Measurements from ENCODE around the gene BMP7.

Gene BMP7

DNA sequence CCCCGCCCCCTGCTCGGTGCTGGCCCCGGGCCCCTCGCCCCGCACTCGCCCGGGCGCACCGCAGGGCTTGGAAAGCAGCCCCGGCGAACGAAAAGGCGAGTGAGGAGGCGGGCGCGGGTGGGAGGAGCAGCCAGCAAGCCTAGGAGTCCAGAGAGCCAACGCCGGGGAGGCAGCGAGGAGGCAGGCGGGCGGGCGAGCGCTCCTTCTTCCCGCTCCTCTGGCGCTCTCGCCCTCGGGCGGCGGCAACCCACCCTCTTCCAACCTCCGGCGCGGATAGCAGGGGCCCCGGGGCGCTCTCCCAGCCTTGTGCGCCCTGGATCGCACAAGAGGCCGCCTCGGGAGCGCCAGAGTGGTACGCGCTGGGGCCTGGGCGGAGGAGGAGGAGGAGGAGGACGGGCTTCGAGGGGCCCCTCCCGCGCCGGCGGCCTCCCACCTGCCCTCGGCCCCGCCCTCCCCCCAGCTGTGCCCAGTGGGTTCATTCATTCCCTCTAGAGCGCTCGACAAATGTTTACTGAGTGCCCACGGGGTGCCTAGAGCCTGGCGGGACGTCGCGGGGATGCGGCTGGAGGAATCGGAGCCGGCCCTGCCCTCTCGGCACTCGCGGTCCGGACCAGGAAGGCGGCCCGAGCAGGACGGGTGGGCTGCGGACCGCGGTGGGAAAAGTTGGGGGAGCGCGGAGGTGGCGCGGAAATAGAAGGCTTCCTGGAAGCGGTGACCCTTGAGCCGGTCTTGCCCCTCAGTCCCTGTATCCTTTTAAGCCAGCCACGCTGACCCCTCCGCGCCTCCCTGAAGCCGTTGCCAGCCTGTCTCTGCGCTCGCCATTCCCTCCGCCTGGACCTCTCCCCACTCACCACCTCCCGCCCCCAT is at the start of gene BMP7:
Gene BMP7 (minus strand): TSS at position 351 of the 867 bp plus-strand sequence. CDS start 519 bp downstream, outside the sequence.
- Mint-ChIP-seq H3K27me3 (peaks cover 85% of the 10 kb centered on the region), H3K9me3 (no peaks in the 10 kb centered on the region)

DNA sequence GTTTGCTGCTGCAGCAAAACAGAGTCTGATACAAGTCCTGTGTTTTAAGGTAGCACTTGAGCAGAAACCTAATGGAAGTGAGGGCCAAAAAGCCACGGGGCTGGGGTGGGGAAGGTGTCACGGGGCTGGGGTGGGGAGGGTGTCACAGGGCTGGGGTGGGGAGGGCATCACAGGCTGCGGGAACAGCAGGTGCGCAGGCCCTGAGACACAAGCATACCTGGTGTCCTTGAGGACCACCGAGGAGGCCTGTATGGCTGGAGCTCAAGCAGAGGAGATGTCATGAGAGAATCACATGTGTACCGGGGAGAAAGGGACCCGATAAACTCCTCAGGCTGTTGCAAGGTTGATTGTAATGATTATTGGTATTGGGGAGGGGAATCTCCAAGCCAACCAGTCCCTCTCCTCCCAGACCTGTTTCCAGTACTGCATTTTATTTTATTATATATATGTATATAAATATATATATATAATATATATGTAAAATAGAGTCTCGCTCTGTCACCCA is 49.6 kb upstream of the BMP7 start:
- H3K36me3 Mint-ChIP-seq (ENCODE audit: insufficient read depth), result no peaks in the 10 kb centered on the region
- no peak for DNase-seq (ENCODE audit: low spot score in 2 of 2)
- H3K9me3 Mint-ChIP-seq, result no peaks in the 10 kb centered on the region
- no peak overlapping the region for H3K4me3 Mint-ChIP-seq
- H3K27ac Mint-ChIP-seq (ENCODE audit: low read depth), result no peak overlapping the region
- H3K27me3 Mint-ChIP-seq, result peaks cover 48% of the 10 kb centered on the region
- no peaks in the 10 kb centered on the region for H3K4me1 Mint-ChIP-seq
- no peak for ATAC-seq (replicated peaks; ENCODE audit: extremely low read depth, poor library complexity, severe bottlenecking)

More for the DNA sequence above, at the start of gene BMP7:
- H3K36me3 Mint-ChIP-seq (ENCODE audit: insufficient read depth), result no peaks in the 10 kb centered on the region
- H3K27ac Mint-ChIP-seq (ENCODE audit: low read depth), result no peak within 1 kb of the TSS
- H3K4me1 Mint-ChIP-seq, result peaks cover 8% of the 10 kb centered on the region
- DNase-seq (ENCODE audit: low spot score in 2 of 2) (no peak), ATAC-seq (replicated peaks; ENCODE audit: extremely low read depth, poor library complexity, severe bottlenecking) (no peak)
- no peak within 1 kb of the TSS for H3K4me3 Mint-ChIP-seq

DNA sequence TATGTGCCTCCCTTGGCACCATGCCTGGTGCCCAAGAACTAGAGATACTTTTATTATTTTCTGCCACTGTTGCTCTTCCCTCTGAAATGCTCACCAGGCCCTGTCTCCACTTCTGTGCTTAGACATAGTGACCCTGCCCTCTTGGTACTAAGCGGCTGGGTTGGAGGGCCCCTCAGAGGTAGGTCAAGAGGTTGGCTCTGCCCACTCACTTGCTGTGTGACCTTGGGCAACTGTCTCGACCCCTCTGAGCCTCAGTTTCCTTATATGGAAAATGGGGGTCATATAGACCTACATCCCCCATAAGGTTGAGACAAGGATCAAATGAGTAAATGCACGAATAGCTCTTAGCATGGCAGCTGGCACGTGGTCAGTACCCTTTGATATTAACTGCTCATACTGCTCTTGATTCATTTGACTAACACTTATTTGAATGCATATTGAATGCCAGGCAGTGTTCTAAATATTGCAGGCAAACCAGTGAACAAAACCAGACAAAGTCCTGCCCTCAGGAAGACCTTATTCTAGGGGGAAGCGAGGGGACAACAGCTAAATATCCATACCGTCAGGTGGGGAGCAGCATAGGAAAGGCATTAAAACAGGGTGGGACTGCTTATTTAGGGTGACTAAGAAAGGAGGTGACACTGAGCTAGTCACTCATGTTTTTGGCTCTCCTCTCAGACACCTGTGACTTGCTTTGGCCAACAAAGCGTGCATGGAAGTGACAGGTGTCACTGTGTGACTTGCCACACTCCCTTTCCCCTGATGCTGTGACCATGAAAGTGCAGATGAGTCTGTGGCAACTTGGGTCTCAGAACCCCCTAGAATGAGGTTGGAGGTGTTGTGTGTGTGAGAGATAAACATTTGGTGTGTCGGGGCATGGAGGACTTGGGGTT is 48.9 kb upstream of the BMP7 start:
- no peak overlapping the region for H3K27ac Mint-ChIP-seq (ENCODE audit: low read depth)
- H3K4me1 Mint-ChIP-seq, result no peaks in the 10 kb centered on the region
- H3K27me3 Mint-ChIP-seq, result peaks cover 42% of the 10 kb centered on the region
- H3K9me3 Mint-ChIP-seq, result no peaks in the 10 kb centered on the region
- H3K4me3 Mint-ChIP-seq, result no peak overlapping the region
- no peak for DNase-seq (ENCODE audit: low spot score in 2 of 2)
- H3K36me3 Mint-ChIP-seq (ENCODE audit: insufficient read depth), result no peaks in the 10 kb centered on the region
- ATAC-seq (replicated peaks; ENCODE audit: extremely low read depth, poor library complexity, severe bottlenecking), result no peak

DNA sequence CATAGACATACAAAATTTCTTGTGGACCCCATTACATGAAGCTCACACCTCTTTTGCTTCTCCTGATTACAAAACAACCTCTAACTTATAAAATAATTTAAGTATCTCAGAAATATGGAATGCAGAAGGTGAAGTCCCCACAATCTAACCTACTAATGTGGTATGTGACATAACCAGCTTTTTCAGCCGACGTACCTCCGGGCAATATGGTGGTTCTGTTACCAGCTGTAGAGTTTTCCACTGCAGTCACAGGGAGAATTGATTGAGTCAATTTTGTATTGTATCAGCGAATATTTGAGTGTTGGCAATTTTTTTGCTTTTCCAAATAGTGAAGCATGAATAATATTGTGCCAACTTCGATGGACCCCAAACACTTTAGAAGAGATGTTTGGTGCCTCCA is 47.5 kb upstream of the BMP7 start:
- Mint-ChIP-seq H3K27me3 (peaks cover 37% of the 10 kb centered on the region), H3K4me1 (no peaks in the 10 kb centered on the region), H3K9me3 (no peaks in the 10 kb centered on the region), H3K36me3 (ENCODE audit: insufficient read depth) (no peaks in the 10 kb centered on the region), H3K27ac (ENCODE audit: low read depth) (no peak overlapping the region), H3K4me3 (no peak overlapping the region)
- ATAC-seq (replicated peaks; ENCODE audit: extremely low read depth, poor library complexity, severe bottlenecking), result no peak
- no peak for DNase-seq (ENCODE audit: low spot score in 2 of 2)

DNA sequence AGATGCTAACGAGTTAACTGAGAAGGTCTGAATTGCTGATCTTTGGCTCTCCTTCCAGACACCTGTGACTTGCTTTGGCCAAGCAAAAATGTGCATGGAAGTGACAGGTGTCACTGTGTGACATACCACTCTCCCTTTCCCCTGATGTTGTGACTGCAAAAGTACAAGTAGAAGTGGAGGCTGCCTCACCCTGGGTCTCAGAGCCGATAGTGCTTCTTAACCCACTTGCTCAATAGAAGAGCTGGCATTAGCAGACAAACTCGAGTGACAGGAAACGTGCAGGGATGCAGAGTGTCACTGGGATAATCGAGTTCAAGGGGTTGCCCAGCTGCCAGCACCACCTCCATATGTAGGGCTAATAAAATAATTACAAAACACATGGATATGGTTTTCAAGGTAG is 46.8 kb upstream of the BMP7 start:
- no peak for ATAC-seq (replicated peaks; ENCODE audit: extremely low read depth, poor library complexity, severe bottlenecking)
- no peak for DNase-seq (ENCODE audit: low spot score in 2 of 2)
- Mint-ChIP-seq H3K9me3 (no peaks in the 10 kb centered on the region), H3K36me3 (ENCODE audit: insufficient read depth) (no peaks in the 10 kb centered on the region), H3K4me3 (no peak overlapping the region), H3K27ac (ENCODE audit: low read depth) (no peak overlapping the region), H3K27me3 (peaks cover 37% of the 10 kb centered on the region), H3K4me1 (no peaks in the 10 kb centered on the region)

DNA sequence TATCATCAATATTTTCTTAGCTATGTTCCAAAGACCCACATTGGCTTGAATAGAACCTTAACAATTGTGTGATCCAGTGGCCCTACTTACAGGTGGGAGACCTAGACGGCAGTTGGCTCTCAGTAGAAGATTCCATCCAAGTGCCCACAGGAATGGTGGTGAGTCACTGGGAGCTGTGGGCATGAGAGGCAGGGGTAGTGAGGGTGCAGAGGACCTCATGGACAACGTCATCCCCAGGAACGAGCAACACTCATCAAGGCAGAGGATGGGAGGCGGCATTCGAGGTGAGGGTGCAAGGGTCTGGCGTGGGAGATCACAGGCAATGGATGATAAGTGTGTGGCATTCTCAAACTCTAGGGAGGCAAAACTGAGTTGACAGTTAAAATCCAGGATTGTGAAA is 45.7 kb upstream of the BMP7 start:
- no peak for ATAC-seq (replicated peaks; ENCODE audit: extremely low read depth, poor library complexity, severe bottlenecking)
- Mint-ChIP-seq H3K4me1 (no peaks in the 10 kb centered on the region), H3K27me3 (peaks cover 46% of the 10 kb centered on the region)

DNA sequence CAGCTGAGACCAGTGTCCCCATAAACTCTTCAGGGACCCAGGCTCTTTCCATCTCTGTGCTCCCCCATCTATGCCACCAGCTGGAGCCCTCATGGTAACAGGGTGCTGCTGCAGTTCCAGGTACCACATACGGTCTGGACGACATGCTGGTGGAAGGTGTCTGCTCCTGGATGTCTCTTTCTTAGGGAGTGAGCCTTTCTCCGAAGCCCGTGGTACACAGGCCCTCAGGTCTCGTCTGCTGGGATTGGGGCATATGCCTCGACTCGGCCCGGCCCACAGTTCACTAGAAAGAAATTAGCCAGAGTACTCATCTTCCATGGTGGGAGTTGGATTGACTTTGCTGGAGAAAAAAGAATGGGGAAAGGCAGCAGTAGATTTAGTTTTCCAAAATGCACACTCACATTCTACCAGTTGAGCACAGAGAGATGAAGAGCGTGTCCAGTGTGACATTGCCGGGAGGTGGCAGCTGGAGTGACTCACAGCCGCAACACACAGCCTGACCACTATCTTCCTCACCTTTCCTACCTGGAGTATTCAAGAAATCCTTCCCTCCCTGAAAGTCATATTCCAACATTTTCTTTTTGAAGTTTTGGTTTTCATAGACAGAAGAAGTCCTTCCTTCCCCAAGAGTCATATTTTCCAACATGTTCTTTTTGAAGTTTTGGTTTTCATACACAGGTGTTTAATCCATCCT is 44.5 kb upstream of the BMP7 start:
- no peak overlapping the region for H3K27ac Mint-ChIP-seq (ENCODE audit: low read depth)
- ATAC-seq (replicated peaks; ENCODE audit: extremely low read depth, poor library complexity, severe bottlenecking) (no peak), DNase-seq (ENCODE audit: low spot score in 2 of 2) (no peak)
- no peak overlapping the region for H3K4me3 Mint-ChIP-seq
- no peaks in the 10 kb centered on the region for H3K4me1 Mint-ChIP-seq
- no peaks in the 10 kb centered on the region for H3K36me3 Mint-ChIP-seq (ENCODE audit: insufficient read depth)
- H3K27me3 Mint-ChIP-seq, result peaks cover 51% of the 10 kb centered on the region
- H3K9me3 Mint-ChIP-seq, result no peaks in the 10 kb centered on the region

More for the DNA sequence above, 45.7 kb upstream of the BMP7 start:
- H3K36me3 Mint-ChIP-seq (ENCODE audit: insufficient read depth), result no peaks in the 10 kb centered on the region
- no peak overlapping the region for H3K27ac Mint-ChIP-seq (ENCODE audit: low read depth)
- no peaks in the 10 kb centered on the region for H3K9me3 Mint-ChIP-seq
- H3K4me3 Mint-ChIP-seq, result no peak overlapping the region
- DNase-seq (ENCODE audit: low spot score in 2 of 2), result no peak

DNA sequence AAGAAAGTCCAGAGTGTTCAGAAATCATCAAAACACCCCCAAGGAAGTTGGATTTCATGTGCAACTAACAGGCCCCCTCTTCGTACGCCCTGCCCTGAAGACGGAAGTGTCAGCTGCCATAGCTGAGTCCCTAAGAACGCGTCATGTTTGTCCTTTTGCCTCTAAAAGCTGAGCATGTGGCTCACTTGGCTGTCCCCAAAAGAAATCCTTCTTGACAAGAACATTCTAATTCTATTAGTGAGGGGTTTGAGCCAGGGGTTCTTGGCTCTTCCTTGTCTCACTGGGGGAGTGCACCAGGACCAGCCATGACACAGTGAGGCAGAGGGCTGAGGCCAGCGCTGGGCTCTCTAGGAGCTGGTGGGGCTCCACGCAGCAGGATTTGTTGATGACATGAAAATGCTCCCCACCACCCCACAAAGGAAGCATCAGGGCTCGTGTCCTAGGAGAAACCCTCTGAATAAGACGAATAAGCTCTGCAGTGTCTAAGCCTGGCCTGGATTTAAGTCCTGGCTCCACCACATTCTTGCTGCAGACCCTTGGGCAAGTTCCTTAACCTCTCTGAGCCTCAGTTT is 43.2 kb upstream of the BMP7 start:
- no peak for DNase-seq (ENCODE audit: low spot score in 2 of 2)
- Mint-ChIP-seq H3K4me1 (no peaks in the 10 kb centered on the region), H3K36me3 (ENCODE audit: insufficient read depth) (no peaks in the 10 kb centered on the region), H3K27ac (ENCODE audit: low read depth) (no peak overlapping the region), H3K27me3 (peaks cover 52% of the 10 kb centered on the region), H3K4me3 (no peak overlapping the region), H3K9me3 (no peaks in the 10 kb centered on the region)
- ATAC-seq (replicated peaks; ENCODE audit: extremely low read depth, poor library complexity, severe bottlenecking), result no peak

DNA sequence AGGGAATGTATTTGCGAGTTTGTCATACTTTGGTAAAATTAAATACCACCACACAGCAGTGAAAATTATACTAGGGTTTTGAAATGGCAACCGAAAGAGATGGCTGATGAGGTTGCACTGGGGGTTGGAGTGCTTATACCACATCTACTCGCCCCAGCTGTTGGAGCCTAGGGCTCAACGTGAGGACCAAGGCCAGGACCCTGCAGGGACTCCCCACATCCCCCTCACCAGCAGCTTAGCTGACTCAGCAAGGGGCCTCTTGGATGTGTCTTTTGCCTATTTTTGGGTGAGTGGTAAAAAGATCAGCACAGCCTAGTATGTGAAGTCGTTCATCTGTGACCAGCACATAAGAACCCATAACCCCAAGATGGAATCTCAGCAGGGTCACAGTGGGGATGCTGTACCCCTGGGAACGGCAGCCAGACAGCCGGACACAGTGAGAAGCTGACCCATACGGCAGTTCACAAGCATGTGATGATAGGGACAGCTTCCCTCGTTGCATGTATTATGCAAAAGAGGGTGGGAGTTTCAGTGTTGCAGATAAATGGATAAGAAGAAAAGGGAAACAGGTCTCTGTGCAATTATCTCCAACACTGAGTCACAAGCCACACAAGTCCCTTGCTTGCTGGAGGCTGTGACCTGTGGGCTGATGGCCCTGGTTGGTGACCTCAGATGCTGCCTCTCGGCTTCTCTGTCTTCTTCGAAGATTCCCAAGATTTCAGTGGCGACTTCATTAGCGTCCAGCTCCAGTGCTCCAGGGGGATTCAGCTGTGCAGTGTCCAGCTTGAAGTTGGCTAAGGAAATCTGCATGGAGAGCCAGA is 42.2 kb upstream of the BMP7 start:
- Mint-ChIP-seq H3K4me1 (no peaks in the 10 kb centered on the region), H3K9me3 (no peaks in the 10 kb centered on the region), H3K27ac (ENCODE audit: low read depth) (no peak overlapping the region), H3K27me3 (peaks cover 47% of the 10 kb centered on the region), H3K4me3 (no peak overlapping the region), H3K36me3 (ENCODE audit: insufficient read depth) (no peaks in the 10 kb centered on the region)
- ATAC-seq (replicated peaks; ENCODE audit: extremely low read depth, poor library complexity, severe bottlenecking), result no peak
- no peak for DNase-seq (ENCODE audit: low spot score in 2 of 2)

DNA sequence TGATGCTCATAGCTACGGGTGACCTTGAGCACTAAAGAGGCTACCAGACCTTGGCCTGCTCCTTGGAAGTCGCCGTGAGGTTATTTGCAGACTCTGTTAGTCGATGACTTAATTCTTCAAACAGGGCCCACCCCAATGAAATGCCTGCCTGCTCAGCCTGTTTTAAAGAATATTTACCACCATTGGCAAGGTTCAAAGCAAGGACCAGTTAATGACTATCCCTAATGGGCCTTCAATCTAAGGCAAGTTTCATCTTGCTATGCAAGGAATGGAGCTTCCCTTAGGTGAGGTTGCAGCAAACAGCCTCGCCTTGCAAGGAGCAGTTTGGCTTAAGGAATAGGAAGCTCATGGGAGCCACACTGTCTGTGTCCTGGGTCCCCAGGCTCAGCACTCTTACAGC is 40.3 kb upstream of the BMP7 start:
- H3K27me3 Mint-ChIP-seq, result peaks cover 47% of the 10 kb centered on the region
- H3K27ac Mint-ChIP-seq (ENCODE audit: low read depth), result no peak overlapping the region
- DNase-seq (ENCODE audit: low spot score in 2 of 2), result no peak
- H3K4me3 Mint-ChIP-seq, result no peak overlapping the region
- no peaks in the 10 kb centered on the region for H3K4me1 Mint-ChIP-seq
- H3K9me3 Mint-ChIP-seq, result no peaks in the 10 kb centered on the region
- ATAC-seq (replicated peaks; ENCODE audit: extremely low read depth, poor library complexity, severe bottlenecking), result no peak
- H3K36me3 Mint-ChIP-seq (ENCODE audit: insufficient read depth), result no peaks in the 10 kb centered on the region

DNA sequence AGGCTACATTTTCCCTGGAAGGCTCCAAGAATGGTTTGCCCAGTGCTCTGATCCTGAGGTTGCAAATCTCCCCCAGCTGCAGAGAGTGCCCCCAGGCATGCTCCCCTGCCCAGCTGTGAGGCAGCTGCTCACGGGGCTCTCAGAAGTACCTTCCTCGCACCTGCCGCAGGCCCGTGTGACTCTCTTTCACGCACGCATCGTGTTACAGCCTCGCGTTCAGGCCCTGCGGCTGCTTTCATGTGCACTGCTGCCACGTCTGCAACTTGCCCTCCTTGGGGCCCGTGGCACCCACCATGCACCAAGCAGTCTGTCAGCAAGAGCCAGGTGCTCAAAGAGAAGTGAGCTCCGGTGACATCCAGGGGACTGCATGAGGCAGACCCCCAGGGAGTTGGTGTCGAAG is 34.6 kb upstream of the BMP7 start:
- Mint-ChIP-seq H3K36me3 (ENCODE audit: insufficient read depth) (no peaks in the 10 kb centered on the region), H3K27me3 (peaks cover 17% of the 10 kb centered on the region), H3K4me1 (no peaks in the 10 kb centered on the region), H3K4me3 (no peak overlapping the region), H3K27ac (ENCODE audit: low read depth) (no peak overlapping the region), H3K9me3 (no peaks in the 10 kb centered on the region)
- DNase-seq (ENCODE audit: low spot score in 2 of 2), result no peak
- ATAC-seq (replicated peaks; ENCODE audit: extremely low read depth, poor library complexity, severe bottlenecking), result no peak

Measured in central memory CD8-positive, alpha-beta T cell (primary cell).